Stimulated activated CD4-positive, alpha-beta T cell treated with anti-CD3 and anti-CD28 coated beads, TNF-alpha, amount 100 ng/mL, for 4 hours (primary cell): ENCODE results near the gene KRTAP5-9.
"Not testable (repeated sequence)": the region's sequence is repeated elsewhere in the genome, so short reads cannot be mapped to it uniquely, and the experiment has no call there.

ENCODE experiments used
- DNase-seq, 3 experiments: peaks; one replicate each; pipeline ENCODE4 v3.0.0-alpha.2; 2020; ENCODE audit warnings: low read depth in 3 of 3

Gene KRTAP5-9

DNA sequence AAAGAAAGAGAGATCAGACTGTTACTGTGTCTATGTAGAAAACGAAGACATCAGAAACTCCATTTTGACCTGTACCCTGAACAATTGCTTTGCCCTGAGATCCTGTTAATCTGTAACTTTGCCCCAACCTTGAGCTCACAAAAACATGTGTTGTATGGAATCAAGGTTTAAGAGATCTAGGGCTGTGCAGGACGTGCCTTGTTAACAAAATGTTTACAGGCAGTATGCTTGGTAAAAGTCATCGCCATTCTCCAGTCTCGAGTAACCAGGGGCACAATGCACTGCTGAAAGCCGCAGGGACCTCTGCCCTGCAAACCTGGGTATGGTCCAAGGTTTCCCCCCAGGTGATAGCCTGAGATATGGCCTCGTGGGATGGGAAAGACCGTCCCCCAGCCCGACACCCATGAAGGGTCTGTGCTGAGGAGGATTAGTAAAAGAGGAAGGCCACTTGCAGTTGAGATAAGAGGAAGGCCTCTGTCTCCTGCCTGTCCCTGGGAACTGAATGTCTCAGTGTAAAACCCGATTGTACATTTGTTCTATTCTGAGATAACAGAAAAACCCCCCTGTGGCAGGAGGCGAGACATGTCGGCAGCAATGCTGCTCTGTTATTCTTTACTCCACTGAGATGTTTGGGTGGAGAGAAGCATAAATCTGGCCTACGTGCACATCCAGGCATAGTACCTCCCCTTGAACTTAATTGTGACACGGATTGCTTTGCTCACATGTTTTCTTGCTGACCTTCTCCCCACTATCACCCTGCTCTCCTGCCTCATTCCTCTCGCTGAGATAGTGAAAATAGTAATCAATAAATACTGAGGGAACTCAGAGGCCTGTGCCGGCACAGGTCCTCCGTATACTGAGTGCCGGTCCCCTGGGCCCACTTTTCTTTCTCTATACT, 13.3 kb upstream of the KRTAP5-9 start:
- not testable (repeated sequence) for DNase-seq

DNA sequence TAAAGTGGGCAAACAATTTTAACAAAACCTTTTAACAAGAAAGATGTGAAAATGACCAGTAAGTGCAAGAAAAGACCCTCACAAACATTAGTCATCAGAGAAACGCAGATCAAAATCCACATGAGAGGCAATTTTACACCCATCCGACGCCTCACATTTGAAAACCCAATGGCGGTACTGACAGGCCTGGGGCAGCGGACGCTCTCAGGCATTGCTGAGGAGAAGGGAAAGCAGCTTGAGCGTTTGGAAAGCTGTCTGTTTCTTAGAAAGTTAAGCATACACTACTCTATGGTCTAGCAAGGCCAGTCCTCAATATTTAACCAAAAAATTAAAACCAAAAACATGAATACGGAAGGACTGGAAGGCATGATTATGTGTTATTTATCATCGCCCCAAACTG, 12.4 kb upstream of the KRTAP5-9 start:
- DNase-seq: no peak

DNA sequence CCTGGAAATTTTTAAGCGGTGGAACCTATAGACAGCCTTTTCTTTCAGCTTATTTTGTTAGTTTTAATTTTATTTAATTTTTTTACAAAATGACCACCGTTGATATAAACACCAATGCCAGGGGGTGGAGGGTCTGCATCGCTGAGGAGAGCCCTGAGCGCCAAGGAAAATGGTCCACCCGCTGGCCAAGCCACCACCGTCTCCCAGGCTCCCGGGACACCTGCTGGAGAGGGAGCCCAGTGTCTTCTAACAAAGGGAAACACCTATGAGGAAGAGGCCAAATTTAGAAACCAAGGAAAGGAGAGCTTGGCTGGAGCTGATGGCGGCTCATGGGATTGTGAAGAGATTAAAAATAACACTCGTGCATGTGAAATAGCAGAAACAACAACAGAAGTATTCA, 10.7 kb upstream of the KRTAP5-9 start:
- DNase-seq: no peak

DNA sequence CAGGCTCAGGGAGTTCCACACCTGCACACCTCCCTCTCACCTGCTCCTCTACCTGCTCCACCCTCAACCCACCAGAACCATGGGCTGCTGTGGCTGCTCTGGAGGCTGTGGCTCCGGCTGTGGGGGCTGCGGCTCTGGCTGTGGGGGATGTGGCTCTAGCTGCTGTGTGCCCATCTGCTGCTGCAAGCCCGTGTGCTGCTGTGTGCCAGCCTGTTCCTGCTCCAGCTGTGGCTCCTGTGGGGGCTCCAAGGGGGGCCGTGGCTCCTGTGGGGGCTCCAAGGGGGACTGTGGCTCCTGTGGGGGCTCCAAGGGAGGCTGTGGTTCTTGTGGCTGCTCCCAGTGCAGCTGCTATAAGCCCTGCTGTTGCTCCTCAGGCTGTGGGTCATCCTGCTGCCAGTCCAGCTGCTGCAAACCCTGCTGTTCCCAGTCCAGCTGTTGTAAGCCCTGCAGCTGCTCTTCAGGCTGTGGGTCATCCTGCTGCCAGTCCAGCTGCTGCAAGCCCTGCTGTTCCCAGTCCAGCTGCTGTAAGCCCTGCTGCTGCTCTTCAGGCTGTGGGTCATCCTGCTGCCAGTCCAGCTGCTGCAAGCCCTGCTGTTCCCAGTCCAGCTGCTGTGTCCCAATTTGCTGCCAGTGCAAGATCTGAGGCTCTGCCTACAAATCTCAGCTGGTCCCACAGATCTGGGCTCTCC, 10.1 kb upstream of the KRTAP5-9 start, which contains the start of gene KRTAP5-8:
Gene KRTAP5-8 (plus strand): TSS at position 49 of the 689 bp plus-strand sequence. CDS start 31 bp downstream, at position 80.
- DNase-seq: not testable (repeated sequence)

DNA sequence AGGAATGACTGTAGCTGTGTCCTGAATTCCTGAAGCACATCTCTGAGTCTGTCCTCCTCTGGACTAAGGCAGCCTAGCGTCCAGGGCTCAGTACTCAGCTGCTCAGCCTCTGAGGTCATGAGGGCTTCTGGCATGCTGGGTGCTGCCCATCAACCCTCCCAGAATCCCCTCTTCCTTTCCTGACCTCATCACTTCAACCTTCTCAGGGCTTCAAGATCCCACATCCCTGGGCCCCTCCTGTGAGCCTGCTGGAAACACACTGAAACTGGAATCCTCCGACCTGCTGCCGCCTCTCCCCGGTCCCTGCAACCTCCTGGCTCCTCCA, 9.6 kb upstream of the KRTAP5-9 start:
- DNase-seq: no peak

DNA sequence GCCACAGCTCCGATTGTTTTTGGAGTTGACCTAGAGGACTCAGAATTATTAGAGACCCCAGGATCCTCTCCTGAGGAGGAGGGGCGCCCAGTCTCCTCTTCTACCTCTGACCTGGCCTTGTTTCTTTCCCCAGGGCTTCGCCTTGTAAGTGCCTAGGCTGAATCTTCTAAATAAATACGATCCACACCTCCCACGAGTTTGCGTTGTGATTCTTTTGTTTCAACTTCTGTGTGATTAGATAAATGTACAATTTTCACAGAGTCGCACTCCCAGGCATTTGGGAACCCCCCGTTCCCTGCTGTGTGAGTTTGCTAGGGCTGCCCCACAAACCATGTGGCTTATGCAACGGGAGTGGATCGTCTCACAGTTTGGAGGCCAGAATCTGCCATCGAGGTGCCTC, 9.2 kb upstream of the KRTAP5-9 start:
- DNase-seq: no peak

DNA sequence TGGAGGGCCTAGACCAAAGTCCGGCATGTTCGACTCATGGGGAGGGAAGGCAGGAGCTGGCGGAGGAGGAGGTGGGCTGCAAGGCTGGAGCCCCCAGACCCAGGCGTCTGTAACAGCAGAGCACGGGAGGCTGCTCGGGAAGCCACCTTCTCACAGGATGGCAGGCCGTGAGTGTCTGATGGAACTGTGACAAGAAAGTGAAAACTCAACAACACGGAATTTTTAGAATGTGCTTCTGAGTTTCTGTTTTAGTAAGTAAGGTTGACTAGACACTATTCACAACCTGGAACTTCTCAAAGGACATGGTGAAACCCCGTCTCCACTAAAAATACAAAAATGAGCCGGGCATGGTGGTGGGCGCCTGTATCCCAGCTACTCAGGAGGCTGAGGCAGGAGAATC, 8.2 kb upstream of the KRTAP5-9 start:
- not testable (repeated sequence) for DNase-seq

DNA sequence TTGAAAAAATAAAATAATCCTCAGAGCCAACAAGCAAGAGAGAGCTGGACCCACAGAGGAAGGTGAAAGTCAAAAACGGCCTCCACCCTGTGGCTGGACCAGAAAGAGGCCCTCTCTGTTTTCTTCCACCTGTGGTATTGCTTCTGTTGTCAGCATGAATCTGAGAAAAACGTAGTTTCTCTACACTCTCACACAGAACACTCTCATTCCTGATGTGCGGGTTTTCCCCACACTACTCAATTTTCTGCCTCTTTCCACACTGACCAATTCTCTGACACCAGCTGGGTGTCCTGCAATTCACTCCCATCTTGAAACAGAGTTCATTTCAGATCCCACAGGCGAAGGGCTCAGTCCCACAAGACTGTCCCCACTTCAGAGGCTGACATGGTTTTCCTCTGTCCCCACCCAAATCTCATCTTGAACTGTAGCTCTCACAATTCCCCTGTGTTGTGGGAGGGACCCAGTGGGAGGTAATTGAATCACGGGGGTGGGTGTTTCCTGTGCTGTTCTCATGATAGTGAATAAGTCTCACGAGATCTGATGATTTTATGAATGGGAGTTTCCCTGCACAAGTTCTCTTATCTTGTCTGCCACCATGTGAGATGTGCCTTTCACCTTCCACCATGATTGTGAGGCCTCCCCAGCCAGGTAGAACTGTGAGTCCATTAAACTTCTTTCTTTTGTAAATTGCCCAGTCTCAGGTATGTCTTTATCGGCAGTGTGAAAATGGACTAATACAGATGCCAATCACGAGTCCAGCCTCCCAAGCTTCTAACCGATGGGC, 7.5 kb upstream of the KRTAP5-9 start:
- not testable (repeated sequence) for DNase-seq

DNA sequence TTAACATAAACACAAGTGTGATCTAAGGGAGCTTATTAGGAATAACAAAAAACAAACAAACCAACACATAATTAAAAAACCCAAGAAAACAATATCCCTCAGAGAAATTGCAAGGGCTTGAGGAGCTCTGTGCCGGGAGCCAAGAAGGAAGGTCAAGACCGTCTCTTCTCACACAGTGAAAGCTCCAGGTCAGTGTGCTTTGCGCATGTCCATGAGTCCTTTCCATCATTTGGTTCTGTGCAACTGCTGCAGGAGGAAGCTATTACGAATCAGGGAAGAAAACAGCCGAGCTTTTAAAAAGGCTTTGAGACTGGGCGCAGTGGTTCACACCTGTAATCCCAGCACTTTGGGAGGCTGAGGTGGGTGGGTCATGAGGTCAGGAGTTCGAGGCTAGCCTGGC, 5.8 kb upstream of the KRTAP5-9 start:
- no peak for DNase-seq

DNA sequence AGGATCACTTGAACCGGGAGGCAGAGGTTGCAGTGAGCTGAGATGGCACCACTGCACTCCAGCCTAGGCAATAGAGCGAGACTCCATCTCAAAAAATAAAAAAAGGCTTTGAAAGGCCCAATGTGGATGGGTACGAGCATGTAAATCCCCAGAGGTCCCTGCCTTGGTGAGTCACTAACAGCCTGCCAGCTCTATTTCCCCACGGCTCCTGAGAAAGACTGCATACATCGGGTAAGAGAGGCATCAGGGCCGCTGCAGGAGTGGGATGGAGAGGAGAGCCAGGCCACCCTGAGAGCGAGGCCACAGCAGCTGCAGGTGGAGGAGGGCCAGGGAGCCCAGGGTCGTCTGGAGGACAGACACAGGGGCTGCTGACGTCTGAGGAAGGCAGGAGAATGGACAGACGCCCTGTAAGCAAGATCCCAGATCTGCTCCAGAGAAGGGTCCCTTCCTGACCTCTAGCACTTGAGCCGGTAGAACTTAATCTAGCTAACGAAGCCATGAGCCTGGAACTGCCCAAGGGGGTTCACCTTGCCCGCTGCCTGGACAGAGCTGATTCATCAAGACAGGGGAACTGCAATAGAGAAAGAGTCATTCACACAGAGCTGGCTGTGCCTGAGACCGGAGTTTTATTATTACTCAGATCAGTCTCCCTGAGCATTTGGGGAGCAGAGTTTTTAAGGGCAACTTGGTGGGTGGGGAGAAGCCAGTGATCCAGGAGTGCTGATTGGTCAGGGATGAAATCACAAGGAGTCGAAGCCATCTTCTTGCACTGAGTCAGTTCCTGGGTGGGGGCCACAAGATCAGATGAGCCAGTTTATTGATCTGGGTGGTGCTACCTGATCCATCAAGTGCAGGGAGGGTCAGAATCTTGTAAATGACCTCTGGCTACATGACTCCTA, 5.1 kb upstream of the KRTAP5-9 start:
- no peak for DNase-seq

DNA sequence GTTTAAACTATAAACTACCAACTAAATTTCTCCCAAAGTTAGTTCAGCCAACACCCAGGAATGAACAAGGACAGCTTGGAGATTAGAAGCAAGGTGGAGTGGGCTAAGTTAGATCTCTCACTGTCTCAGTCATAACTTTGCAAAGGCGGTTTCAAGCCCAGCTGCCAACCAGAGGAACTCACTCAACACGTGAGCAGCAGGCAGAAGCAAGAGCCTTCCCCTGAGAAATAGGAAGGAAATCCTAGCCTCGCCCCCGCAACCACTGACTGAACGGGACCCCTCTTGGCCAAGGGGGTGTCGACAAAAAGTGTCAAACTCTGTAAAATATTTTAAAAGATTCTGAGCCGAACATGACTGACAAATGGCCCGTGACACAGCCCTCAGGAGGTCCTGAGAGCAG, 4.4 kb upstream of the KRTAP5-9 start:
- DNase-seq: no peak

DNA sequence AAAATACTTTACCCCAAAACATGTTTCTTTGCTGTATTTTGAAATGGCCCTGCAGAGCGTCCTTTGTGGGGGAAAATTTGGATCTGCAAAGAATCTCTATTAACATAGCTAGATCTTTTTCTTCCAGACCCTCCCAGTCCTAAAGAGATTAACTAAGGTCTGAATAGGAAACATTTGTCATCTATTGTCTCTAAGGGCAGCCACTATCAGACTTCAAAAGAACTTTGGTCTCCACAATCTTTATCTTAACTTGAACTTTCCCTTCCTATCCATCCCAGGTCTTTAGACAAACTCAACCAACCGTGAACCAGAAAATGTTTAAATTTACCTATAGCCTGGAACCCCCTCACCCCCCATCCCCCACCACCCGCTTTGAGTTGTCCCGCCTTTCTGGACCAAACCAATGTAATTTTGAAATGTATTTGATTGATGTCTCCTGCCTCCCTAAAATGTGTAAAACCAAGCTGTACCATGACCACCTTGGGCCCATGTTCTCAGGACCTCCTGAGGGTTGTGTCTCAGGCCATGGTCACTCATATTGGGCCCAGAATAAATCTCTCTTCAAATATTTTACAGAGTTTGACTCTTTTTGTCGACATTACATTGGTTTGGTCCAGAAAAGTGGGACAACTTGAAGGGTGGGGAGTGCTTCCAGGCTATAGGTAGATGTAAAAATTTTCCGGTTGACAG, 3.5 kb upstream of the KRTAP5-9 start:
- DNase-seq: no peak

DNA sequence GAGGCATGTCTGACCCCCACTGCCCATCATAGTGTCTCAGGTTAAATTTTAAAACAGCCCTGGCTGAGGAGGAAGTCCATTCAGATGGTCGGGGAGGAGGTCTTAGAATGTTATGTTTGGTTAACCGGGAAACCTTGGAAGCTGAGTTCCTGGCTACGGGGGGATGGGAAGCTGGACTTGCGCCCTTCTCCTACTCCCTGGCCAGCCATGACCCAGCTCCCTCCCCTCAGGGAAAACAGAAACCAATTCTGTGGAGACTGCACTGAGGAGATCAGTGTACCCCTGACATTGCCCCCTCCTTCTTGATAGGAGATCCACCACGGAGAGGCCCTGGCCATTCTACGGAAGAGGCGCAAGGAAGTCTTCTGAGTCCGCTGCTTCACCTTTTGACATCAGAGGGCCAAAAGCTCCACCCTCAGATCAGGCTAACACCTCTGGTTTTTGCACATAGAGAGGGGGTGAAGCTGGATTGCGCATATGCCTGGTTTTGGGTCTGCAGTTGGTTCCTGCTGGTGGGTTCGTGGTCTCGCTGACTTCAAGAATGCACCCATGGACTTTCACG, 2.7 kb upstream of the KRTAP5-9 start:
- DNase-seq: no peak

DNA sequence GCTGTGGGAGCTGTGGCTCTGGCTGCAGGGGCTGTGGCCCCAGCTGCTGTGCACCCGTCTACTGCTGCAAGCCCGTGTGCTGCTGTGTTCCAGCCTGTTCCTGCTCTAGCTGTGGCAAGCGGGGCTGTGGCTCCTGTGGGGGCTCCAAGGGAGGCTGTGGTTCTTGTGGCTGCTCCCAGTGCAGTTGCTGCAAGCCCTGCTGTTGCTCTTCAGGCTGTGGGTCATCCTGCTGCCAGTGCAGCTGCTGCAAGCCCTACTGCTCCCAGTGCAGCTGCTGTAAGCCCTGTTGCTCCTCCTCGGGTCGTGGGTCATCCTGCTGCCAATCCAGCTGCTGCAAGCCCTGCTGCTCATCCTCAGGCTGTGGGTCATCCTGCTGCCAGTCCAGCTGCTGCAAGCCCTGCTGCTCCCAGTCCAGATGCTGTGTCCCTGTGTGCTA, 514 bp downstream of the KRTAP5-9 start:
- no peak for DNase-seq

DNA sequence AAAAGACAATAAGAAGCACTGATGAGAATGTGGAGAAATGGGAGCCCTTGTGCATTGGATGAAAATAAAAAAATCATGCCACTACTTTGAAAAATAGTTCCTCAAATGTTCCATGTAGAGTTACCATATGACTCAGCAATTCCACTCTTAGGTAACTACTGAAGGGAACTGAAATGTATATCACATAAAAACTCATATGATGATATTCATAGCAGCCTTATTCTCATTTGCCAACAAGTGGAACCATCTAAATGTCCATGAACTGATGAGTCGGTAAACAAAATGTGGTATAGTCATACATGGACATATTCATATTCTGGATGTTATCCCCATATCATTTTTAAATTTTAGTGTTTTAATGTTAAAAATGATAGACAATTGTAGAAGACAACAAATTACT, 3.5 kb downstream of the KRTAP5-9 start:
- DNase-seq: no peak

DNA sequence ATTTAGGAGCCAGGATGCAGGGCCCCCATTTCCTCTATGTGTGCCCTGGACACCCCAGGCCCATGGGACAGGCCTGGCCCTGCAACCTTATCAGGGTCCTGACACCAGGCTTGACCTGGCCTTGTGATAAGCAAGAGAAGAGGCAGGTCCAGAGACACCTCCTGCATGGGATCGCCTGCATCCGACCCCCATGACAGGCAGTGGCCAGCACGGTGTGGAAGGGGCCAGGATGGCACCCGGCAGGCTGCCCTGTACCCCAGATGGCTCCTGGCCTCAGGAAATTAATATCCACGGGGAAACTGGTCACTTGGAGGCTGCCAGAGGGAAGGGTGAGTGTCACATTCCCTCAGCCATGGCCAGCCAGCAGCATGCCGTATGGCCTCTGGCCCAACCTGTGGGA, 6.8 kb downstream of the KRTAP5-9 start:
- no peak for DNase-seq

DNA sequence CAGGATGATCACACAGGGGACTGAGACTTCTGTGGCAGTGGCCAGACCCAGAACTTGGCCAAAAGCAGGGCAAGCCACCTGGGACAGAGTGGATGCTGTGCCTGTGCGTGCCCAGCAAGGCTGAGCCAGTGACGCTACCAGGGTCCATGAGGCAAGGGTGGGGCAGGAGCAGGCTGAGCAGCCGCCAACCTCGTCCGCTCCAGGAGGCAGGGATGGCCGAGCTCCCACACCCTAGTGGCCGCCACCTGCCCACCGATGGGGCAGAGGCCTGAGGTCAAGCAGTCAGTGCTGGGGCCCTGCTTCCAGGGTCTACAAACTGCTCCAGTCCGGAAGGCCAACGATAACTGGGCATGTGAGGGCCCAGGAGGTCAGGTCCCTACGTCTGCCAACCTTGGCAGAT, 7.3 kb downstream of the KRTAP5-9 start:
- DNase-seq: no peak

DNA sequence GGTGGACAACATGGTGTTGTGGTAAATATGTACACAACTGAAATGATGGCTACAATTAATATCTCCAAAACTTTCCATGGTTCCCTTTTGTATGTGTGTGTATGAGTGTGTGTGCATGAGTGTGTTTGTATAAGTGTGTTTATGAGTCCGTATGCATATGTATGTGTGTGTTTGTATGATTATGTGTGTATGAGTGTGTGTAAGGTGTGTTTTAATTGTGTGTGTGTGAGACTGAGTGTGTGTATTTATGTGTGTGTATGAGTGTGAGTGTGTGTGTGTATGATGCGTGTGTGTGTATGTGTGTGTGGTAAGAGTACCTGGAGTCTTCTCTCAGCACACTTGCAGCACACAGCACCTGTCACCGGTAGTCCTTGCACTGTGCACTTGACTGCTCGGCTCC, 7.8 kb downstream of the KRTAP5-9 start:
- DNase-seq: no peak

DNA sequence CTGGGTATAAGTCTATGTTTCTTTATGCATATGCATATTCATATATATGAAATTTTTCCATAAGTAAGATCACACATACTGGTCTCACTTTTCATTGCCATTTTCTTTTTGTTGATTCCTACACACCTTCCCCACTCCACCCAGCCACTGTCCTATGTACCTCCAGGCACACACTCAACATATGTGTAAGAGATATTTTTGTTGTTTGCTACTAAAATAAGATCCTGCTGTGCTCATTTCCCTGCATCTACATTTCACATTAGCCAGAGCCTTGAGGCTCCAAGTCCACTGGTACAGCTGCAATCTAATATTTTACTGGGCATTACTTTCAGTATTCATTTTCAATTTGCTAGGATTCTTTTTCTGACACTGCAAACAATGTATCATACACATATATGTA, 9.0 kb downstream of the KRTAP5-9 start:
- DNase-seq: no peak

DNA sequence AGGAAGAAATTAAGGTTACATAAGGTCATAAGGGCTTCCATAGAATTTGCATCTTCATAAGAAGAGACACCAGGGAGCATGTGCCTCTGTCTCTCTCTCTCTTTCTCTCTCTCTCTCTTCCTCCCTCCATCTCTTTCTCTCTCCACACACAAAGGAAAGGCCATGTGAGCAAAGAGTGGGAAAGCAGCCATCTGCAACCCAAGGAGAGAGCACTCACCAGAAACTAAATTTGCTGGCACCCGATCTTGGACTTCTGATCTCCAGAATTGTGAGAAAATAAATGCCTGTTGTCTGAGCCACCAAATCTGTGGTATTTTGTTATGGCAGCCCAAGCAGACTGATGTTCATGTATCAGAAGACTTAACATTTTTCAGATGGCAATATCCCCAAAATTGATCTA, 10.8 kb downstream of the KRTAP5-9 start:
- no peak for DNase-seq
